Fibroblast of peridontal ligament (primary cell): ENCODE measurements around the gene TEX26.

Experiments used
- DNase-seq: peaks from one replicate; pipeline ENCODE4 v3.0.0-alpha.2; 2010; ENCODE audit errors: extremely low read depth

TEX26 gene

DNA sequence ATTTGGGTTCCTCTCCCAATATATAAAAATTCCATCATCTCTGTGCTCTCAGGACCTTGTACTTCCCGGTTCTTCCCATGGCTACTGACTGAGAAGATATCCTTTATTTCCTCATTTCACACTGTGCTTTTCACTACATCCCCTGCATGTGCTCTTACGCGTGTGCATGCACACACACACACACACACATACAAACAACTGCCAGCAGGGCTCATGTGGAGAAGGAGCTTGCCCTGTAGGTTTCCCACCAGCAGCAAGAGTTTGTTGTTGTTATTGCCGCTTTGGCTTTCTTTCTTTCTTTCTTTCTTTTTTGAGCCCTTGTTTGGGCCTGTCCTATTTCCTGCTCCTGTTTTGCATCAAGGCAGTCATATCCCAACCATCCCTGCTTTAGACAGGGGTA lies 43.6 kb downstream of the TEX26 start:
- DNase-seq = no peak

GRCh38 chr13:30978981-30979956 lies 46.8 kb downstream of the TEX26 start:
- DNase-seq = no peak

GRCh38 chr13:30982506-30982905 lies 50.0 kb downstream of the TEX26 start:
- no peak for DNase-seq

- no peak for DNase-seq
Observed at GRCh38 chr13:30982906-30983305, 50.5 kb downstream of the TEX26 start.

GRCh38 chr13:30983431-30983830 lies 51.0 kb downstream of the TEX26 start:
- no peak for DNase-seq

- DNase-seq = no peak
Observed at GRCh38 chr13:30984620-30985019, 52.2 kb downstream of the TEX26 start.

DNA sequence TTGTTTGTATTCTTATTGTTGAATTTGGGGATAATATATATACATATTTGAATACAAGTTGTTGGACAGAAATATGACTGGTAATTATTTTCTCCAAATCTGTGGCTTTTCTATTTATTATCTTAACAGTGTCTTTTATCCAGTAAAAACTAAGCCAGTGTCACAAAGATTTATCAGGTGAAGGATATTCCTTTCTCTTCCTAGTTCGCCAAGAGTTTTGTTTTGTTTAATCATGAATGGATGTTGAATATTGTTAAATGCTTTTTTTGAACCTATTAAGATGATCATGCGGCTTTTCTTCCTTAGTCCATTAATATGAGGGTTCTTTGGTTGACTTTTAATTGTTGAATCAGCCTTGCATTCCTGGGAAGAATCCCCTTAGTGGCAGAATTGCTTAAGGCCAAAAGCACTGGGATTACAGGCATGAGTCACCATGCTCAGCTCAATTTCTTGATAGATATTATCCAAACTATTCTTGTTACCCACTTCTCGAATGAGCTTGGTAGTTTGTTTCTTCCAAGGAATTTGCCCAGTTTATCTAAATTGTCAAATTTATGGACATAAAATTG lies 53.3 kb downstream of the TEX26 start:
- peak; percentile 69 for DNase-seq

GRCh38 chr13:30991184-30991583 lies 58.7 kb downstream of the TEX26 start:
- no peak for DNase-seq

- no peak for DNase-seq
Observed at GRCh38 chr13:30991922-30992321, 59.5 kb downstream of the TEX26 start.

GRCh38 chr13:30995331-30995730 lies 62.9 kb downstream of the TEX26 start:
- DNase-seq = no peak

DNA sequence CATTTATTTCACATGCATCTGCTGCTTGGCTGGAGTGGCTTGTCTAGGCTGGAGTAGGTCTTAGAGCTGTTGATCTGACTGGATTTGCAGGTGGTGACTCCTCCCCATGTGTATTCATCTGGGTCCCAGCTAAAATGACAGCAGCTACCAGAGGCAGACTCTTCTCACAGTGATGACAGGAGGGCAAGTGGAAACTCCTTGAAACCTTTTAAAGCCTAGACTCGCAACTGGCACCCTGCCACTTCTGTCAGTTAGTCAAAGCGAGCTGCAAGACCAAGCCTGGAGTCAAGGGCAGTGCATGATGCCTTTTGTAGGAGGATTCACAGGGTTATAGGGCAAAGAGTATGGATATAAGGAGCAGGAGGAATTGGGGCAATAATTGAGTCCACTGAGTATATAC lies 65.2 kb downstream of the TEX26 start:
- DNase-seq = no peak

GRCh38 chr13:30998136-30999088 lies 66.0 kb downstream of the TEX26 start:
- peak; percentile 79 for DNase-seq

- no peak for DNase-seq
Observed at GRCh38 chr13:31000889-31001288, 68.4 kb downstream of the TEX26 start.

DNA sequence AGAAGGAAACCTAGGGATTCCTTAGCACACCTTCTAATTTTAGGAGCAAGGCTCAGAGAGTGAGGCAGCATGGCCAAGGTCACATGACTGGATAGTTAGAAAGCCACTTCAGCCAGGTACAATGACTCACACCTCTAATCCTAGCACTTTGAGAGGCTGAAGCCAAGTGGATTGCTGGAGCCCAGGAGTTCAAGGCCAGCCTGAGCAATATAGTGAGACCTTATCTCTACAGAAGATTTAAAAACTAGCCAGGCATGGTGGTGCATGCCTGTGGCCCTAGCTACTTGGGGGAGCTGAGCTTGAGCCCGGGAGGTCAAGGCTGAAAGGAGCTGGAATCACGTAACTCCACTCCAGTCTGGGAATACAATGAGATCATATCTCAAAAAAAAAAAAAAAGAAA lies 69.2 kb downstream of the TEX26 start:
- no peak for DNase-seq

DNA sequence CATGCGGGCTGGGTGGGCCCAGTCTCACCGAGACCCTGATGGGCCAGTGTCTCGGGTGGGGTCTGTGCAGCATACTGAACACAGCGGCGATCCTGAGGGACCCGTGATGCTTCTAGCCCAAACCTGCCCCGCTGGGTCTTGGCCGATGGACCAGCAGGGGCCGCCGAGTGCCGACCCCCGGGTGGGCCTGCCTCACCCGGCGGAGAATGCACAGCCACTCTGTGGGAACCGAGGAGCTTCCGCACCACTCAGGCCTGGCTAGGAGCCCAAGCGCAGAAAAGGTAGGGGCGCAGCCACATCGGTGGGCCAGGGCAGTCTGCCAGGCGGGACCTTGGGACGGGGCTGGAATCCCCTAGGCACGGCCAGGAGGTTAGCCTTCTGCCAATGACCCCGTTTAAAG lies 72.6 kb downstream of the TEX26 start:
- DNase-seq = no peak

- no peak for DNase-seq
Observed at GRCh38 chr13:31007417-31007816, 75.0 kb downstream of the TEX26 start.

DNA sequence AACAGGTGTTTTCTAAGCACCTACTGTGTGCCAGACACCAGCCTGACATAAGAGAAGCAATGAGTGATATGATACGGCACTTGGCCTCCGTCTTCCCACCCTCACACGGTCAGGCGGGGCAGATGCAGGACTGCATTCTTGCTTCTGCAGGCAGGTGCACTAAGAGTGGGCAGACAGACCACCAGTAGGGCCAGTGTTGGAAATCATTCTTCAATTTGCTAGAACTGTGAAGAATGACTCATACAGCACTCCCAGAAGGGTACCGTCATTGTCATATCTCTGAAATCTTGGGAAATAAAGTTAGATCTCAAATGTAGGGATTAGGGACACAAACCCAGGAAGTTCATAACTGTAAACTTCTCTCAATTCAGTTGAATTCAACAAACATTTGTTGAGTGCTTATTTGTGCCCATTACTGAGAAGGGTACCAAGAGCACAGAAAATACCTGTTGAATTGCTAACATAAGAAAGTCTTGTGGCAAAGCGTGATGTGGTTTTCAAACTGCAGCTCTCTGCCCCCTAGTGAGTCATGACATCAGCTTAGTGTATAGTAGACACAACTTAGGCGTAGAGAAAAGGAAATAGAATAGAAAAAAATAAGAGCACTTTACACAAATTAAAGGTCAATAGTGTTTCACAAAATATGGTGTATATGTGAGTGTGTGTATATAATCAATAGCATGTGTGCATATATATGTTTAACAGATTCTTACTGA lies 76.1 kb downstream of the TEX26 start:
- DNase-seq = no peak

DNA sequence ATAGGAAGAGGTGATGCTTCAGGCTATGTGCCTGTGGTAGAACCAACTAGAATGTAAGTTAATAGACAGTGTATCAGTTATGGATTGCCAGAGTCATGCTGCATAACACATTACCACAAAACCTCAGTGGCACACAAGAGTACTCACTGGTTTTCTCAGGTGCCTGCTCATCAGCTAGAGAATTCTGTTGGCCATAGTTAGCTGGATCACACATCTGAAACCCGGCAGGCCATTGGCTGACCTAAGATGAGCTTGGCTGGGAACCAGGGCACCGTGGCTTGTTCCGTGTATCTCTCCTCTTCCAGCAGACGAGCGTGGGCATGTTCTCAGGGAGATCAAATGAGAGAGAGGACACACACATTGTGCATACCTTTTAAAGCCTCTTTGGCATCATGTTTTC lies 76.7 kb downstream of the TEX26 start:
- DNase-seq = peak; percentile 52

GRCh38 chr13:31010296-31010695 lies 77.8 kb downstream of the TEX26 start:
- DNase-seq = no peak

DNA sequence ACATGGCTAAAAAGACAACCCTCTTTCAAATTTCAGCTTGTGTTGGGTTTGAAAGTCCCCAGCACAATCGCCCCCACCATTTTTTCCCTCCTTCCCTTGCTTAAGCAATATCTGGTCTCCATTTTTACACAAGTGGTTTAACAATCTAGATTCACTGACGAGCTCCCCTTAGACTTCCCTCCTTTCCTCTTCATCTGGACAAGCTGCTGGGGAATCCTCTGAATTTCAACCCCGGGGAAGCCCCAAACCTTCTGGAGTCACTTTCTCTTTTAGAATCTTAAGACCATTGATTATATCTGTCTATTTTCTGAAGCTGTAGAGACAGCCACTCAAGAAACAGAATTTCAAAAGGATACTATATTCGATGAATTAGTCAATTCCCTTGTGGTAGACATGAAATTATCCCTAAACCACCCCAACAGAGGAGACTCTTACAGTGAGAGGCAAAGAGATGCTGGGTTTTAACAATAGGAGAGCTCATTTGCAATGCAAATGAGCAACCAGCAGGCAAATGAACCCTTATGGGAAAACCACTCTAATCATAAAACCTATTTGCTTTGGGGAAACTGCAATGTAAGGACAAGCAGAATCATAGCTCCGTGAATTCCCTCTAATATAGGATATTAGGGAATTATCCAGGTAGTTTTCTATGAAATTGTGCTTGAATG lies 78.9 kb downstream of the TEX26 start:
- DNase-seq = no peak
